Endothelial cell of umbilical vein (primary cell): ENCODE measurements around the gene MAP4K5. TPM values are rescaled to one million over a fixed set of nuclear protein-coding genes. Genes with fewer than 3 reads are reported as not detected.

Source experiments
- BruUV-seq: library from RNA; stranded (reverse); fragments of 400-500 nt; replicated peaks from 2 replicates; lab custom pipeline; 2021; lab: Mats Ljungman, UMichigan
- CTCF ChIA-PET: fragments of 300-600, 350-600 bp; sonication (Branson Sonifier 250); formaldehyde crosslinking; loops from one replicate; lab custom pipeline; 2021; ENCODE audit warnings: antibody characterized with exemption, inconsistent platforms; lab: Charles Lee
- POLR2A ChIA-PET: fragments of 300-600, 350-600 bp; sonication (Branson Sonifier 250); formaldehyde crosslinking; loops from one replicate; lab custom pipeline; 2021; ENCODE audit warnings: antibody characterized with exemption, inconsistent platforms; lab: Charles Lee
- DNase-seq: peaks from one replicate; pipeline ENCODE4 v3.0.0-alpha.2; 2011; ENCODE audit warnings: low read depth, low spot score
- FAIRE-seq: peaks from 2 replicates; lab custom pipeline; 2011; peaks lifted over from hg19 to GRCh38; lab: Jason Lieb, UNC
- H2AFZ ChIP-seq: 2 replicates; pipeline ENCODE4 v1.6.0; 2012; ENCODE audit warnings: low read depth, low read length, control low read depth, inconsistent platforms
- H3K27ac ChIP-seq: 2 replicates; pipeline ENCODE4 v1.5.1; 2011; ENCODE audit warnings: low read depth, mild to moderate bottlenecking, control low read depth, low read length, moderate library complexity; ENCODE audit not compliant: insufficient read depth
- H3K27me3 ChIP-seq, 2 experiments: 2 replicates each; pipeline versions ENCODE4 v1.6.0 to v1.6.1; 2011; ENCODE audit warnings: low read length in 2 of 2, mixed read lengths in 1 of 2; ENCODE audit not compliant: control insufficient read depth in 2 of 2, insufficient read depth in 2 of 2
- H3K36me3 ChIP-seq, 2 experiments: 2 replicates in 1 of 2; 3 replicates in 1 of 2; pipeline ENCODE4 v1.5.1; 2011; ENCODE audit warnings: low read length in 2 of 2, mild to moderate bottlenecking in 1 of 2, moderate library complexity in 1 of 2; ENCODE audit not compliant: control insufficient read depth in 2 of 2, insufficient read depth in 2 of 2; ENCODE audit errors: extremely low read depth in 1 of 2
- H3K4me1 ChIP-seq: 3 replicates; pipeline ENCODE4 v1.5.1; 2011; ENCODE audit warnings: mild to moderate bottlenecking, low read length; ENCODE audit not compliant: control insufficient read depth, insufficient read depth; ENCODE audit errors: extremely low read depth
- H3K4me2 ChIP-seq: 2 replicates; pipeline ENCODE4 v1.6.1; 2011; ENCODE audit warnings: low read length, control low read depth, mixed read lengths; ENCODE audit not compliant: insufficient read depth
- H3K4me3 ChIP-seq, 3 experiments: fragments of 200-600 bp in 1 of 3; sonication (generic), shearing (Covaris generic) in 1 of 3; replicated peaks in 1 of 3; 2 replicates each; pipeline ENCODE4 v1.5.1; 2011 to 2016; ENCODE audit warnings: control low read depth in 3 of 3, low read length in 3 of 3, mild to moderate bottlenecking in 2 of 3, inconsistent platforms in 1 of 3, low read depth in 1 of 3, moderate library complexity in 1 of 3; ENCODE audit not compliant: insufficient read depth in 1 of 3
- H3K79me2 ChIP-seq: 2 replicates; pipeline ENCODE4 v1.6.0; 2012; ENCODE audit warnings: low read length, inconsistent platforms; ENCODE audit not compliant: control insufficient read depth, insufficient read depth
- H3K9ac ChIP-seq: replicated peaks from 2 replicates; pipeline ENCODE3; 2011; ENCODE audit warnings: low read length, control low read depth; ENCODE audit not compliant: insufficient read depth; ENCODE audit errors: extremely low read depth
- H3K9me1 ChIP-seq: replicated peaks from 3 replicates; pipeline ENCODE4 v1.6.0; 2011; ENCODE audit warnings: mild to moderate bottlenecking, low read length; ENCODE audit not compliant: control insufficient read depth, insufficient read depth; ENCODE audit errors: extremely low read depth
- H3K9me3 ChIP-seq: replicated peaks from 2 replicates; pipeline ENCODE4 v1.5.1; 2012; ENCODE audit warnings: low read length, inconsistent platforms; ENCODE audit not compliant: control insufficient read depth, insufficient read depth
- H4K20me1 ChIP-seq: replicated peaks from 2 replicates; pipeline ENCODE3; 2011; ENCODE audit warnings: mild to moderate bottlenecking, low read length; ENCODE audit not compliant: control insufficient read depth, insufficient read depth; ENCODE audit errors: extremely low read depth
- EZH2 ChIP-seq: IDR thresholded peaks from 2 replicates; pipeline ENCODE4 v1.6.1; 2012; ENCODE audit warnings: borderline replicate concordance, low read depth, mild to moderate bottlenecking, moderate library complexity, low read length, inconsistent platforms; ENCODE audit not compliant: severe bottlenecking
- FOS ChIP-seq: IDR thresholded peaks from 2 replicates; pipeline ENCODE4 v1.6.1; 2011; ENCODE audit warnings: mild to moderate bottlenecking, low read length, moderate library complexity, borderline replicate concordance; ENCODE audit not compliant: insufficient read depth
- GATA2 ChIP-seq: IDR thresholded peaks from 2 replicates; pipeline ENCODE4 v1.7.0; 2011; ENCODE audit warnings: low read depth, mild to moderate bottlenecking, moderate library complexity, mixed read lengths, low read length; ENCODE audit not compliant: insufficient read length, insufficient read depth
- JUN ChIP-seq: IDR thresholded peaks from 2 replicates; pipeline ENCODE4 v1.6.1; 2011; ENCODE audit warnings: borderline replicate concordance, low read depth; ENCODE audit not compliant: insufficient read length, insufficient read depth
- MYC ChIP-seq: IDR thresholded peaks from one replicate; pipeline ENCODE4 v1.6.1; 2011; ENCODE audit warnings: mild to moderate bottlenecking, low read depth, low read length
- POLR2A ChIP-seq: IDR thresholded peaks from 2 replicates; pipeline ENCODE4 v1.6.1; 2012; ENCODE audit warnings: low read depth, mild to moderate bottlenecking, control low read depth, low read length
- POLR2AphosphoS5 ChIP-seq: IDR thresholded peaks from 2 replicates; pipeline ENCODE4 v1.6.1; 2012; ENCODE audit warnings: low read depth, mild to moderate bottlenecking, control low read depth, low read length, moderate library complexity; ENCODE audit not compliant: insufficient read depth
- dilution Hi-C: fragments of 300-500 bp; cut with MboI; formaldehyde crosslinking; loops from one replicate; pipeline ENCODE4 v1.15.0; 2019; ENCODE audit warnings: low sequenced_read_pairs; ENCODE audit not compliant: extremely low pct_ligation_motif_present
- intact Hi-C: fragments of 100-400 bp; cut with micrococcal nuclease; formaldehyde crosslinking; loops from one replicate; pipeline ENCODE4 v1.10.0; 2022
- polyA plus RNA-seq, 4 experiments: library from polyadenylated mRNA; depleted of rRNA in 3 of 4; stranded (reverse) in 3 of 4; unstranded in 1 of 4; fragments of >200 nt; gene quantifications; 2 replicates each; pipeline versions ENCODE4 v1.2.1 to v1.2.3, GENCODE V29; 2011 to 2012; ENCODE audit warnings: missing spikeins in 1 of 4
- total RNA-seq: library from RNA; stranded (reverse); gene quantifications from 2 replicates; pipeline ENCODE4 v1.2.3, GENCODE V29; 2021
- TF ChIP-seq, protein P1 (sequence below): IDR thresholded peaks from 2 replicates; pipeline ENCODE4 v1.6.1; 2011; ENCODE audit not compliant: insufficient read depth, insufficient read length
- TF ChIP-seq, protein P2 (sequence below), 2 donors: IDR thresholded peaks; 1 replicate in 1 of 2; 2 replicates in 1 of 2; pipeline ENCODE4 v1.5.1; 2011; ENCODE audit warnings: low read length in 2 of 2, mild to moderate bottlenecking in 2 of 2, moderate library complexity in 2 of 2, control low read depth in 1 of 2, inconsistent platforms in 1 of 2, low read depth in 1 of 2; ENCODE audit not compliant: insufficient read depth in 1 of 2; ENCODE audit errors: extremely low read depth in 1 of 2

Gene MAP4K5
- total and polyA plus RNA-seq, 2 donors (not counting 3 experiments of a cell fraction or from before 2014, with no cell fraction given): 17.4 to 73.7 TPM

DNA sequence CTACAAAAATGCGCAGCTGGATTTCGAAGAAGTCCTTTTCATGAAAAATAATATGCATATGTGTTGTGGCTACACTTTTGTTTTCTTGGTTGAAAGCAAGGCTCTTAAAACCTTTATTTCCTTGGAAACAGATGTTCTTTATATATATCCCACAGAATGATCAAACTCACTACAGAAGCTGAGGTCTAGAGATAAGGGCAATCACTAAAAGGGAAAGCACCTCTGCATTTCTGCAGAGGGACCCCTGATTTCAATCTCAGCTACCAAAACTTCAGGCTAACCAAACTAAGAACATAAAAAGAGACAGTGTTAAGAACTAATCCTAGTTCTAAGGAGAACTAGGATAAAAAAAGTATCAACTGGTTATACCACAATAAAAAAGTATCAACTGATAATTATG is 70.3 kb downstream of the MAP4K5 start:
- Histone ChIP-seq H3K9me3 (no peaks in the 10 kb centered on the region), H3K4me1 (no peaks in the 10 kb centered on the region), H3K27ac (no peak overlapping the region), H3K9ac (no peak overlapping the region), H3K9me1 (no peaks in the 10 kb centered on the region), H2AFZ (no peak overlapping the region), H3K27me3 (no peaks in the 10 kb centered on the region), H3K79me2 (no peaks in the 10 kb centered on the region), H3K4me3 (no peak overlapping the region), H3K4me2 (no peak overlapping the region), H4K20me1 (no peaks in the 10 kb centered on the region), H3K36me3 (peaks cover 9 to 14% of the 10 kb centered on the region in 2 experiments)
- FAIRE-seq: no peak
- TF ChIP-seq EZH2 (no peak), FOS (no peak), JUN (no peak), POLR2A (no peak), POLR2AphosphoS5 (no peak), MYC (no peak), GATA2 (no peak)
- TF ChIP-seq, protein P1, sequence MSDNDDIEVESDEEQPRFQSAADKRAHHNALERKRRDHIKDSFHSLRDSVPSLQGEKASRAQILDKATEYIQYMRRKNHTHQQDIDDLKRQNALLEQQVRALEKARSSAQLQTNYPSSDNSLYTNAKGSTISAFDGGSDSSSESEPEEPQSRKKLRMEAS: no peak
- TF ChIP-seq, protein P2, sequence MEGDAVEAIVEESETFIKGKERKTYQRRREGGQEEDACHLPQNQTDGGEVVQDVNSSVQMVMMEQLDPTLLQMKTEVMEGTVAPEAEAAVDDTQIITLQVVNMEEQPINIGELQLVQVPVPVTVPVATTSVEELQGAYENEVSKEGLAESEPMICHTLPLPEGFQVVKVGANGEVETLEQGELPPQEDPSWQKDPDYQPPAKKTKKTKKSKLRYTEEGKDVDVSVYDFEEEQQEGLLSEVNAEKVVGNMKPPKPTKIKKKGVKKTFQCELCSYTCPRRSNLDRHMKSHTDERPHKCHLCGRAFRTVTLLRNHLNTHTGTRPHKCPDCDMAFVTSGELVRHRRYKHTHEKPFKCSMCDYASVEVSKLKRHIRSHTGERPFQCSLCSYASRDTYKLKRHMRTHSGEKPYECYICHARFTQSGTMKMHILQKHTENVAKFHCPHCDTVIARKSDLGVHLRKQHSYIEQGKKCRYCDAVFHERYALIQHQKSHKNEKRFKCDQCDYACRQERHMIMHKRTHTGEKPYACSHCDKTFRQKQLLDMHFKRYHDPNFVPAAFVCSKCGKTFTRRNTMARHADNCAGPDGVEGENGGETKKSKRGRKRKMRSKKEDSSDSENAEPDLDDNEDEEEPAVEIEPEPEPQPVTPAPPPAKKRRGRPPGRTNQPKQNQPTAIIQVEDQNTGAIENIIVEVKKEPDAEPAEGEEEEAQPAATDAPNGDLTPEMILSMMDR (IDR thresholded peaks at IDR 0.05; ENCODE audit: extremely low read depth in 1 of 2, insufficient read depth in 1 of 2, low read depth in 1 of 2, low read length in 2 of 2): no peak
- CTCF ChIA-PET: interaction anchor here (0.6 to 0.8 kb wide), 2 partner anchors 11 to 149 kb away, joined by 3 read pairs; no protein-coding TSS in a partner anchor
- dilution Hi-C loops: no loop called here
- intact Hi-C loops: no loop called here
- POLR2A ChIA-PET: no interaction called here
- no TSS peak for BruUV-seq
- DNase-seq: no peak
